Upper lobe of left lung (tissue), 6 donors: ENCODE data around the gene PRRT4. TPM values are rescaled to one million over a fixed set of nuclear protein-coding genes. Genes with fewer than 3 reads are reported as not detected.
A peak's percentile ranks its signal among the peaks of the same experiment; 100 is the strongest.

Experiments
- ATAC-seq, 2 donors: fragments of 200-7000 bp; cut with Tn5 transposase; one replicate each; pipeline ENCODE4 v1.9.1; 2022; ENCODE audit warnings: mild to moderate bottlenecking in 2 of 2, moderate library complexity in 2 of 2; ENCODE audit not compliant: low FRiP score in 2 of 2
- DNase-seq, 2 donors: peaks; one replicate each; pipeline ENCODE4 v3.0.0-alpha.2; 2019 to 2020
- H3K27ac ChIP-seq, 4 donors: fragments of 200-600 bp; sonication (generic); one replicate each; pipeline ENCODE4 v1.5.1; 2016 to 2019
- H3K27me3 ChIP-seq, 4 donors: fragments of 200-600 bp; sonication (generic); one replicate each; pipeline ENCODE4 v1.5.1; 2017 to 2019
- H3K36me3 ChIP-seq, 4 donors: fragments of 200-600 bp; sonication (generic); one replicate each; pipeline ENCODE4 v1.5.1; 2016 to 2019
- H3K4me1 ChIP-seq, 4 donors: fragments of 200-600 bp; sonication (generic); one replicate each; pipeline ENCODE4 v1.5.1; 2018 to 2019
- H3K4me3 ChIP-seq, 4 donors: fragments of 200-600 bp; sonication (generic); one replicate each; pipeline ENCODE4 v1.5.1; 2017 to 2019; ENCODE audit warnings: mild to moderate bottlenecking in 2 of 4, moderate library complexity in 1 of 4
- H3K9me3 ChIP-seq, 4 donors: fragments of 200-600 bp; sonication (generic); one replicate each; pipeline ENCODE4 v1.5.1; 2018 to 2019
- EP300 ChIP-seq, 4 donors: sonication (generic); formaldehyde crosslinking; IDR thresholded peaks; one replicate each; pipeline ENCODE4 v1.5.1; 2017; ENCODE audit warnings: antibody characterized with exemption in 4 of 4, control low read depth in 2 of 4
- POLR2A ChIP-seq, 4 donors: fragments of 450-650 bp; IDR thresholded peaks; one replicate each; pipeline ENCODE4 v1.5.1; 2016 to 2017; ENCODE audit warnings: antibody characterized with exemption in 4 of 4, mild to moderate bottlenecking in 2 of 4
- POLR2AphosphoS5 ChIP-seq, 2 donors: sonication (generic); formaldehyde crosslinking; IDR thresholded peaks; one replicate each; pipeline ENCODE4 v1.5.1; 2017; ENCODE audit warnings: antibody characterized with exemption in 2 of 2
- WGBS, 2 donors: methylation state at CpG; one replicate each; pipeline ENCODE4 v1.1.5; 2017 to 2018; 5-methylcytosine and 5-hydroxymethylcytosine counted together
- total RNA-seq, 6 donors: library from RNA; depleted of rRNA in 4 of 6; stranded (reverse); fragments of >200 nt in 4 of 6; gene quantifications; one replicate each; pipeline versions ENCODE4 v1.1.0 to v1.2.1, GENCODE V29; 2016 to 2021
- TF ChIP-seq, protein P1 (sequence below), 6 experiments: fragments of 450-650 bp in 4 of 6; fragments of 200-600 bp in 2 of 6; sonication (generic) in 2 of 6; IDR thresholded peaks; one replicate each; pipeline ENCODE4 v1.5.1; 2016 to 2019; ENCODE audit warnings: antibody characterized with exemption in 6 of 6
- donor health status: DM: no; HTN: no; CAD: no; lungs with moderate emphysema.
- donor health status: DM: no; HTN: yes; CAD: no; lungs with severe emphysema.

The PRRT4 gene
- total RNA-seq, 6 donors from 2014 or later: 0.30 to 10.5 (median 0.91) TPM

DNA sequence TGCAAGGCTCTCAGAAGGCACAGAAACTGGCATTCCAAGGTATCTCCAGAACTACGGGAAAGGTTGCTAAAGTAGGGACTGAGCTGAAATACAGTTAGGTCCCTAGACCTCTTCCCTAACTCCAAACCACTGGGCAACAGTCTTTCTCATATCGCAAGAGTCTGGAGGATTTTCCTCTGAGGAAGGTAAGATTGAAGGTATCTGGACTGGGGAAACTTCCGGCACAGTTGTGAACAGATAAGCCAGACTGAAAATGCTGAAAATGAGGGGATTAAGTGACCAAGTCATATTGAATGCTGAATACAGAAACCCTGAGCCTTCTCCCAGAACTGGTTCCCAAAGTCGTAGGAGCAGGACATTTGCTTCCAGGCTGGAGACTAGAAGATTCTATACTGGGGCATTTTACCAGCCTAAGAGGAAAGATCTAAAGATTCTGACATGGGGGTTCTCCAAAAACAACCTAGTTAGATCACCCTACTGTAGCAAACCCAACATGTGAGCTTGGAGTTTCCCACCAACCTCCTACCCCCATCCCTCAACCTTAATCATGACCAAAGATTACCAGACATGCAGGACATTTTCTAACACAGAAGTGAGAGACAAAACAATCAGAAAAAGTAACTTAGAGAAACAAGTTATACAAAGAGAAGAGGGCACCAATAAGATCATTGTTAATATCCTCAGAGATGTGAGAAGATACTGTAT, 2.8 kb upstream of the PRRT4 start:
- Histone ChIP-seq H3K27me3 (peaks cover 0 to 7% (median 0%) of the 10 kb centered on the region in 4 donors), H3K4me3 (no peak overlapping the region), H3K4me1 (peaks cover 17 to 24% (median 20%) of the 10 kb centered on the region in 4 donors), H3K27ac (no peak overlapping the region), H3K36me3 (no peaks in the 10 kb centered on the region), H3K9me3 (no peaks in the 10 kb centered on the region)
- DNase-seq: no peak
- no peak for ATAC-seq
- TF ChIP-seq EP300 (IDR thresholded peaks at IDR 0.05) (no peak), POLR2A (IDR thresholded peaks at IDR 0.05) (no peak), POLR2AphosphoS5 (IDR thresholded peaks at IDR 0.05) (no peak)
- TF ChIP-seq, protein P1, sequence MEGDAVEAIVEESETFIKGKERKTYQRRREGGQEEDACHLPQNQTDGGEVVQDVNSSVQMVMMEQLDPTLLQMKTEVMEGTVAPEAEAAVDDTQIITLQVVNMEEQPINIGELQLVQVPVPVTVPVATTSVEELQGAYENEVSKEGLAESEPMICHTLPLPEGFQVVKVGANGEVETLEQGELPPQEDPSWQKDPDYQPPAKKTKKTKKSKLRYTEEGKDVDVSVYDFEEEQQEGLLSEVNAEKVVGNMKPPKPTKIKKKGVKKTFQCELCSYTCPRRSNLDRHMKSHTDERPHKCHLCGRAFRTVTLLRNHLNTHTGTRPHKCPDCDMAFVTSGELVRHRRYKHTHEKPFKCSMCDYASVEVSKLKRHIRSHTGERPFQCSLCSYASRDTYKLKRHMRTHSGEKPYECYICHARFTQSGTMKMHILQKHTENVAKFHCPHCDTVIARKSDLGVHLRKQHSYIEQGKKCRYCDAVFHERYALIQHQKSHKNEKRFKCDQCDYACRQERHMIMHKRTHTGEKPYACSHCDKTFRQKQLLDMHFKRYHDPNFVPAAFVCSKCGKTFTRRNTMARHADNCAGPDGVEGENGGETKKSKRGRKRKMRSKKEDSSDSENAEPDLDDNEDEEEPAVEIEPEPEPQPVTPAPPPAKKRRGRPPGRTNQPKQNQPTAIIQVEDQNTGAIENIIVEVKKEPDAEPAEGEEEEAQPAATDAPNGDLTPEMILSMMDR (IDR thresholded peaks at IDR 0.05): no peak
- 62 to 84% methylated on average over 4 of the region's 4 CpGs for WGBS, 2 donors

DNA sequence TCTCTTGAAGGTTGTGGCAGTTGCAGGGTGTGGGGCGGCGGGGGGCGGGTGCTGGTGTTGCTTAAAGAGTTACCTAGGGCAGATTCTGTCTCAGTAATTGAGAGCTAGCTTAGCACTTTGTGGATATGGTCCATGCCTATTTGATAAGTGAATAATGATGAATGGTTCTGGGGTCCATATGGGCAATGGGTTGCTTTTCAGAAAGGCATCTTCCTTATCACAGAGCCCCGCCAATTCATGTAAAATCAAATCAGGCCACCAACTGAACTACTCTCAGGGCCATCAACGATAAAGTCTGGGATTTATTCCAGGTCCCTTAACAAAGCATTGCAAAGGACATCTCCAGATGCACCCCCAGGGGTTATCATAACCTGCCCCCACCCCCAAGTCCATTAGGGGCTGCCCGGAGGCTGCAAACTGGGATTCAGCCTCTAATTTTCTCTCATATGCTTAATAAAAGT, 1.8 kb upstream of the PRRT4 start:
- Histone ChIP-seq H3K27ac (no peak overlapping the region), H3K36me3 (no peaks in the 10 kb centered on the region), H3K27me3 (peaks cover 0 to 7% (median 0%) of the 10 kb centered on the region in 4 donors), H3K4me3 (no peak overlapping the region), H3K4me1 (peaks cover 17 to 24% (median 20%) of the 10 kb centered on the region in 4 donors), H3K9me3 (no peaks in the 10 kb centered on the region)
- TF ChIP-seq POLR2A (IDR thresholded peaks at IDR 0.05): no peak
- no peak for TF ChIP-seq POLR2AphosphoS5 (IDR thresholded peaks at IDR 0.05)
- TF ChIP-seq, protein P1 (IDR thresholded peaks at IDR 0.05): no peak
- TF ChIP-seq EP300 (IDR thresholded peaks at IDR 0.05): no peak
- 72 to 89% methylated on average over 6 of the region's 6 CpGs for WGBS, 2 donors
- DNase-seq: no peak
- ATAC-seq: no peak

DNA sequence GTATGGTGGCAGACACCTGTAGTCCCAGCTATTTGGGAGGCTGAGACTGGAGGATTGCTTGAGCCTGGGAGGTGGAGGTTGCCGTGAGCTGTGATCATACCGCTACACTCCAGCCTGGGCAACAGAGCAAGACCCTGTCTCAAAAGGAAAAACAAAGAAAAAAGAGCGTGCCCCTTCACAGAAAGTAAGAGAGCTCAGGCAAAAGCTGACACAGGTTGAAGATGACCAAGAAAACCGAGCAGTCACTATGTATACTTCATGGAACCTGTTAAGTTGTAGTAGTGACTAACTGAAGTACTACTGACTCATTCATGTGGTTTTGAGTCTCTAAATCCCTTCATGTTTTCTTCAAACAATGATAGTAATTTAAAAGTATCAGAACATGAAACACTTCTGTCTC, 1.2 kb upstream of the PRRT4 start:
- Histone ChIP-seq H3K36me3 (no peaks in the 10 kb centered on the region), H3K4me1 (peaks cover 17 to 24% (median 20%) of the 10 kb centered on the region in 4 donors), H3K4me3 (no peak overlapping the region), H3K27me3 (peaks cover 0 to 7% (median 0%) of the 10 kb centered on the region in 4 donors), H3K9me3 (no peaks in the 10 kb centered on the region), H3K27ac (no peak overlapping the region)
- 80 to 86% methylated on average over 4 of the region's 4 CpGs for WGBS, 2 donors
- TF ChIP-seq EP300 (IDR thresholded peaks at IDR 0.05) (no peak), POLR2AphosphoS5 (IDR thresholded peaks at IDR 0.05) (no peak), POLR2A (IDR thresholded peaks at IDR 0.05) (no peak)
- TF ChIP-seq, protein P1 (IDR thresholded peaks at IDR 0.05): no peak
- DNase-seq (no peak), ATAC-seq (no peak)

DNA sequence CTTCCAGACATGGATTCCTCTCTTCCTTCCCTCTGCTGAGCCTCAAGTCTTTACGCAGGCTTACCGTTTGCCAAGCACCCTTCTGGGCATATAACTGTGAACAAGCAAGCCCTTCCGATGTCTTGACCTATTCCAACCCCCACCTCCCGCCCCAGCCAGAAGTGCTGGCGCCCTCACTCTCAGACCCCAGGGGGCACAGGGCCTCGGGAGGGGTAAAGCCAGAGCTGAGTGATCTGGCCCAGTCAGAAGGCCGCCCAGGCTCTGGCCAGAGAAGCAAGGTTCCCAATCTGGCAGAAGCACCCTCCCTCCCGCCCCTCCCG, 1.2 kb downstream of the PRRT4 start:
- peak overlapping the region in 3 of 4 donors; percentile 48 to 59 (median 58) for H3K4me3 ChIP-seq
- H3K27ac ChIP-seq: no peak overlapping the region
- peaks cover 17 to 24% (median 20%) of the 10 kb centered on the region in 4 donors for H3K4me1 ChIP-seq
- no peaks in the 10 kb centered on the region for H3K36me3 ChIP-seq
- ATAC-seq (peak in 1 of 2 donors; percentile 33), DNase-seq (no peak)
- TF ChIP-seq POLR2AphosphoS5 (IDR thresholded peaks at IDR 0.05): no peak
- TF ChIP-seq, protein P1 (IDR thresholded peaks at IDR 0.05): no peak
- TF ChIP-seq EP300 (IDR thresholded peaks at IDR 0.05): no peak
- no peak for TF ChIP-seq POLR2A (IDR thresholded peaks at IDR 0.05)
- H3K27me3 ChIP-seq: peaks cover 0 to 7% (median 0%) of the 10 kb centered on the region in 4 donors
- WGBS, 2 donors: 27 to 32% methylated on average over 9 of the region's 9 CpGs
- H3K9me3 ChIP-seq: no peaks in the 10 kb centered on the region

DNA sequence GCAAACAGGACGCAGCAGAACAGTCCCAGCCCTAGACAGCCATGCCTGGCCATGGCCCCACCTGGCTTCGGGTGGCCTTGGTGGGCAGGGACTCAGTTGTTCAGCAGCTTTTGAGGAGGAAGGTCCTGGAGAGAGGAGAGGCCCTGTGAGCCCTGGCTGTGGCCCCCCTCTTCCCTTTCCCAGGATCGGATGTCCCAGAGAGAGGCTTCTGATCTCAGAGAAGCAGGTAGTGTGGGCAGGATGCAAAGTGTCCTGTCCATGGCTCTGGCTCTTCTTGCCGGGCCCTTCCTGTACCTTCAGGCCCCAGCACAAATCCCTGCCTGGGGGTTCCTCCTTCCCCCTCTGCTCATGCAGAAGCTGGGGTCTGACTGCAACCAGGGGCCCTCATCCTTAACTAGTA, 1.6 kb downstream of the PRRT4 start:
- Histone ChIP-seq H3K36me3 (no peaks in the 10 kb centered on the region), H3K27me3 (peaks cover 0 to 7% (median 0%) of the 10 kb centered on the region in 4 donors), H3K4me1 (peaks cover 17 to 24% (median 20%) of the 10 kb centered on the region in 4 donors), H3K27ac (no peak overlapping the region), H3K9me3 (no peaks in the 10 kb centered on the region), H3K4me3 (no peak overlapping the region)
- TF ChIP-seq, protein P1 (IDR thresholded peaks at IDR 0.05): no peak
- TF ChIP-seq POLR2AphosphoS5 (IDR thresholded peaks at IDR 0.05): no peak
- no peak for TF ChIP-seq POLR2A (IDR thresholded peaks at IDR 0.05)
- no peak for TF ChIP-seq EP300 (IDR thresholded peaks at IDR 0.05)
- ATAC-seq (no peak), DNase-seq (no peak)
- 74 to 88% methylated on average over 1 to 3 of the region's 4 CpGs for WGBS, 2 donors
